ENCODE data around the gene DCAF11. TPM values are rescaled to one million over a fixed set of nuclear protein-coding genes. Genes with fewer than 3 reads are reported as not detected.

The DCAF11 gene
- total and polyA plus RNA-seq, 4 donors: 26.4 to 153 (median 64.2) TPM

GRCh38 chr14:24143511-24143910 lies 28.9 kb downstream of the DCAF11 start:
- H3K4me3 ChIP-seq: no peak overlapping the region
- H3K27me3 ChIP-seq (ENCODE audit: control insufficient read depth in 3 of 3, insufficient read depth in 3 of 3, low read length in 2 of 3): no peaks in the 10 kb centered on the region
- WGBS, 2 donors: 95 to 98% methylated on average over 2 of the region's 2 CpGs
- peaks cover 8 to 34% (median 10%) of the 10 kb centered on the region in 5 donors for H3K4me1 ChIP-seq (ENCODE audit: control insufficient read depth in 5 of 5, insufficient read depth in 5 of 5, low read length in 5 of 5)
- H3K27ac ChIP-seq (ENCODE audit: low read depth in 1 of 2, low read length in 1 of 2): no peak overlapping the region
- no peak overlapping the region for H3K9ac ChIP-seq (ENCODE audit: insufficient read depth in 1 of 2, low read length in 2 of 2)
- DNase-seq: no peak
- no peak for TF ChIP-seq CTCF (IDR thresholded peaks at IDR 0.05; ENCODE audit: control extremely low read depth, extremely low read depth)
- ATAC-seq (ENCODE audit: insufficient read depth, low FRiP score): no peak
- H3K36me3 ChIP-seq (ENCODE audit: control insufficient read depth in 4 of 4, insufficient read depth in 4 of 4, low read length in 4 of 4): peaks cover 0 to 26% (median 15%) of the 10 kb centered on the region in 4 donors
- no peaks in the 10 kb centered on the region for H3K9me3 ChIP-seq (ENCODE audit: control insufficient read depth in 4 of 4, insufficient read depth in 3 of 4, low read length in 3 of 4)

- Histone ChIP-seq H3K4me1 (ENCODE audit: control insufficient read depth in 5 of 5, insufficient read depth in 5 of 5, low read length in 5 of 5) (peaks cover 8 to 34% (median 10%) of the 10 kb centered on the region in 5 donors), H3K36me3 (ENCODE audit: control insufficient read depth in 4 of 4, insufficient read depth in 4 of 4, low read length in 4 of 4) (peaks cover 3 to 21% (median 11%) of the 10 kb centered on the region in 4 donors), H3K9me3 (ENCODE audit: control insufficient read depth in 4 of 4, insufficient read depth in 3 of 4, low read length in 3 of 4) (no peaks in the 10 kb centered on the region), H3K27ac (ENCODE audit: low read depth in 1 of 2, low read length in 1 of 2) (no peak overlapping the region), H3K27me3 (ENCODE audit: control insufficient read depth in 3 of 3, insufficient read depth in 3 of 3, low read length in 2 of 3) (no peaks in the 10 kb centered on the region), H3K4me3 (no peak overlapping the region), H3K9ac (ENCODE audit: insufficient read depth in 1 of 2, low read length in 2 of 2) (no peak overlapping the region)
- DNase-seq: no peak
- no peak for ATAC-seq (ENCODE audit: insufficient read depth, low FRiP score)
- 96 to 98% methylated on average over 1 of the region's 1 CpG for WGBS, 2 donors
- no peak for TF ChIP-seq CTCF (IDR thresholded peaks at IDR 0.05; ENCODE audit: control extremely low read depth, extremely low read depth)
Measured at GRCh38 chr14:24144451-24144850, 29.9 kb downstream of the DCAF11 start.

- H3K4me3 ChIP-seq: no peak overlapping the region
- 91 to 100% methylated on average over 2 of the region's 2 CpGs for WGBS, 2 donors
- TF ChIP-seq CTCF (IDR thresholded peaks at IDR 0.05; ENCODE audit: control extremely low read depth, extremely low read depth): no peak
- no peak overlapping the region for H3K9ac ChIP-seq (ENCODE audit: insufficient read depth in 1 of 2, low read length in 2 of 2)
- peaks cover 8 to 30% (median 11%) of the 10 kb centered on the region in 5 donors for H3K4me1 ChIP-seq (ENCODE audit: control insufficient read depth in 5 of 5, insufficient read depth in 5 of 5, low read length in 5 of 5)
- peaks cover 3 to 28% (median 17%) of the 10 kb centered on the region in 4 donors for H3K36me3 ChIP-seq (ENCODE audit: control insufficient read depth in 4 of 4, insufficient read depth in 4 of 4, low read length in 4 of 4)
- no peak overlapping the region for H3K27ac ChIP-seq (ENCODE audit: low read depth in 1 of 2, low read length in 1 of 2)
- ATAC-seq (ENCODE audit: insufficient read depth, low FRiP score): no peak
- H3K9me3 ChIP-seq (ENCODE audit: control insufficient read depth in 4 of 4, insufficient read depth in 3 of 4, low read length in 3 of 4): no peaks in the 10 kb centered on the region
- DNase-seq: no peak
- no peaks in the 10 kb centered on the region for H3K27me3 ChIP-seq (ENCODE audit: control insufficient read depth in 3 of 3, insufficient read depth in 3 of 3, low read length in 2 of 3)
Measured at GRCh38 chr14:24145219-24145618, 30.6 kb downstream of the DCAF11 start.
